GM19452 (cell line): ENCODE data around the gene CENPO.

Experiments
- ATAC-seq: cut with Tn5 transposase; IDR thresholded peaks from one replicate; pipeline ENCODE4 v1.9.1; 2021; ENCODE audit not compliant: unreplicated experiment

The CENPO gene

DNA sequence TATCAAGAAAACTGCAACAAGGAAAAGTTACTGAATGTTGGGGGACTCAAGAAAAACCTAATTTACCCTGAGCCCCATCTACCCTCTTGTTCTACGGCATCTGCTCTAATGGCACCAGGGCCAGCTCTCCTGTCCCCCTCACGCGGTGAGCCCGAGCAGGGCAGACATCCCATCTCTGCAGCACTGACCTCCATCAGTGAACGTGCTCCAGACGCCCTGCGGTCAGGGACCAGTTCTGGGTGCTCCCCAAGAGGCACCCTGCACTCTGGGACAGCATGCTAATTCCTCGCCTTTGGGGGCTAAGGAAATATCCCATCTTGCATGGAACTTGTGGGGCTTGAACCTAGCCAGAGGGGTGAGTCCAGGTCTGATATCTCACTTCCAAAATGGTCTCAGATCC lies 43.0 kb downstream of the CENPO start:
- no peak for ATAC-seq

DNA sequence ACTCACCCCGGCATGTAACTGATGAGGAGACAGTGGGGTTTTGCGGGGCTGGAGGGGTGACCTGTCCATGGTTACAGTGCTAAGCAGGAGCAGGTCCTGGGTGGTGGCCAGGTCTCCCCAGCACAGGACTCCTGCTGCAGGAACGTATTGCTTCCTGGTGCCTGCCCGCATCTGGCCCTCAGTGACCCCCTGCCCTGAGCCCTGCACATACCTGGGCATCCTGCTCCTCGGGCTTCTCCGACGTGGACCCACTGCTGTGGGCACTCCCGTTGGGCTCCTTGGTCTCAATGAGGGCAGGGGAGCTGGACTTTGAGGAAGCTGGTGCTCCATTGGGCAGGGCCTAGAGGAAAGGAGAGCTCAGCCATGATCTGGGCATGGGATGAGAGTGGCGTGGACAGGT lies 43.5 kb downstream of the CENPO start:
- no peak for ATAC-seq

DNA sequence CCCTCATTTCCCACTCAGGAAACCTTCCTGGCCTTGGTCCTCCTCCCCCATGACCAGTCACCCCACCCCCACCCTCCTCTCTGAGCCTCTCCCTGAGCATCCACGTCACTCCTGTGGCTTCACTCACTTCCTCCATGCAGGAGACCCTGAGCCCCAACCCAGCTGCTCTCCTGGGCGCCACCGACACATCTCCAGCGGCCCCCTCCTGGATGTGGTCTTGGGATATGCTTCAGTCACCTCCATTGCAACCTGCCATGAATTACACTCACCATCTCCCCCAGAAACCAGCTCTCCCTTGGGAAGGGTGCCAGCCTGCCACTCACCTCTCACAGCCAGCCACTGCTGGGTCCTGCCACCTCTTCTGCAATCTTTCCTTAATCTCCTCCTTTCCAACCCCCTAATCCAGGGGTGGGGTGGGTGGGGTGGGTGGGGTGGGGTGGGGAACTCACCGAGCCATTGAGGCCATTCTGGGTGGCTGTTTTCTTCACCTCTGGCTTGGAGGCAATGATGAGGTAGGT lies 44.8 kb downstream of the CENPO start:
- ATAC-seq = no peak

DNA sequence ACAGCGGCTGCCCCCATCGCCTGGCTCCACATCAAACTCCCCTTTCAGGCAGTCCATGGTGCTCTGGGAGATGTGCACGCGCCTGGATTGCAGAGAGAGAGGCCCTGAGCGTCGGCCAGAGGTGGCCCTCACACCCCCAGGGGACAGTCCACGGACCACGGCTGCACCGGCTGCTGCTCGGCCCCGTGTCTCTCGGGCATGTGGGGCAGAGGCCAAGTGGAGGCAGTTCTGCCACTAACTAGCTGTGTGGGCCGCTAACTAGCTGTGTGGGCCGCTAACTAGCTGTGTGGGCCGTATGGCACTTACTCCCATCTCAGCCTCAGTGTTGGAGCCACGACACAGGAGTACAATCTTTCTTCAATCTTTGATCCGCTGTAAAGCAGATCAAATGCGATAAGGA lies 45.3 kb downstream of the CENPO start:
- no peak for ATAC-seq

DNA sequence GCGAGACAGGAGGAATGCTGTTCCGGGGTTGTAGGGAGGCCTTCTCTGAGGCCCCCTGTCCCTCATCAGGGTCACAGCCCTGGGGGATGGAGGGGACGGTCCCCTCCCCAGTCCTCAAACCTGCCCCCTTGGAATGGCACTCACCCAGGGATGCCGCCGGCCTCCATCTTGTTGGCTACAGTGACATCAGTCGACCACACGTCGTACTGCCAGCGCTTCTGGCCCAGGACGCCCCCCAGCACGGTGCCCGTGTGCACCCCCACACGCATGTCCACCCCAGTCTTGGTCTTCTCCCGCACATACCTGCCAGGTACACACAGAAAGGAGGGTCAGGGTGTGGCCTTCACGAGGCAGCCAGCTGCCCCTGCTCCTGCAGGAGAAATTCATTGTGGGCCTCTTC lies 46.5 kb downstream of the CENPO start:
- no peak for ATAC-seq

DNA sequence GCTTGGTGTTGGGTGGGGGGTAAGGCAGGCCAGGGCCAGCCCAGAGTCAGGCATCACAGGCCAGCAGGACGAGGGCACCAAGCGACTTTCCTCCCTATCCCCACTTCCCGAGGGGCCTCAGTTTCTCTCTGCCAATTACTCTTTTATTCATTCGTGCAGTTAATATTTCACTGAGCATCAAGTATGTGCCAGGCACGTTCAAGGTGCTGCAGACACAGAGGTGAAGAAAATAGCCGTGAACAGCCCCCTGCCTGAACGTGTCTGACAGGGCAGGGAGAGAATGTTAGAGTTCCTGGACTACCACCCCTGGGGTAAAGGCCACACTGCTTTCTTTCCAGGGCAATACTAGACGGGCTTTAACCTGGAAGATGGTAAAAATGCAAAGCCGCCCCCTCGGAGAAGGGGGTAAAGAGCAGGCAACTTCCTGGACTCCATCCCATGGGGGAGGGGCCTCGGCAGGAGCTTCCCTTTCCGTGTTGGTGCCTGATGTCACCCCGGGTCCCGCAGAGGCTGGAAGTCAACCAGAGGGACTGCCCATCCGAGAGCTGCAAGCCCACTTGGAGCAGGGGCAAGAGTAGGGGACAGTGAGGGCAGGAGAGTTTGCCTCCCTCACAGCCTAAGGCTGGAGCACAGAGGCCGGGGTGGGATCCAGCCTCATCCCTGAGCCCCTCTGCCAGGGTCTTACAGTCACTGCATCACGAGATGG lies 47.1 kb downstream of the CENPO start:
- ATAC-seq = no peak

DNA sequence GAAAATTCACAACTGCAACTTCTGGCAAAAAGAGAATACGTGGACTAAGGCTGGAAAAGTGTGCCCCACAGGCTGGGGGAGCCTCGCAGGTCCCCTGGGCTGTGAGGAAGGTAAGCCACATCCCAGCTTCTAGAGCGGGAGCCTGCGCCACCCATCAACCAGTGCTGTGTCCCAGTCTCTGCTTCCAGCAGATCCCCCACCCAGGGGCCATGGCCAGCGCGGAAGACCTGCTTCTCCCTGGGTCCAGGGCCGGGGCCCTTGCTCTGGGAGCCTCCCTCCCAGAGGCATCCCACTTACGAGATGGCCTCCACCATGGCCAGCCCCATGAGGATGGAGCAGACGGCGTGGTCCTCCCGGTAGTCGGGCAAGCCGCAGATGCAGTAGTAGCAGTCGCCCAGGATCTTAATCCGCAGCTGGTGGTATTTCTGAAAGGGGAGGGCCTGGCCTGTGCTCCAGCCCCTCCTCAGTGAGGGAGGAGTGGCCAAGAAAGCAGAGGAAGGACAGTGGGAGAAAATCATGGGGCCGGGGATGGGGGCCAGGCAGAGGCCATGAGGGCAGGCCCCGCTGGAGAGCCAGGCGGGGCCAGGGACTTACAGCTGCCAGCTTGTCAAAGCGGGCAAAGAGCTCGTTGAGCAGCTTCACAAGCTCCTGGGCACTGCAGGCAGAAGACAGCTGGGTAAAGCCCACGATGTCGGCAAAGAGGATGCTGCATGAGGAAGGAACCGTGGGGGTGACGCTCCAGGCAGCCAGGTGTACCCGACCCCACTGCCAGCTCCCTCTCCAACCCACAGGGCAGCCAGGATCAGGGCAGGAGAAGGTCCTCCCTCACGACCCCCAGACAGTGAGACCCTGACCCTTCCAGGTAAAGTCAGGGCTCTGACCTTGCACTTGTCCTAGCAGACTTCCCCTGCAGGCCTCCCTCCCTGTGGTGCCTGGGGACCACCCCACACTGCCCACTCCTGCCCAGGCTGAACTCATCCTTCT lies 48.0 kb downstream of the CENPO start:
- ATAC-seq = no peak

DNA sequence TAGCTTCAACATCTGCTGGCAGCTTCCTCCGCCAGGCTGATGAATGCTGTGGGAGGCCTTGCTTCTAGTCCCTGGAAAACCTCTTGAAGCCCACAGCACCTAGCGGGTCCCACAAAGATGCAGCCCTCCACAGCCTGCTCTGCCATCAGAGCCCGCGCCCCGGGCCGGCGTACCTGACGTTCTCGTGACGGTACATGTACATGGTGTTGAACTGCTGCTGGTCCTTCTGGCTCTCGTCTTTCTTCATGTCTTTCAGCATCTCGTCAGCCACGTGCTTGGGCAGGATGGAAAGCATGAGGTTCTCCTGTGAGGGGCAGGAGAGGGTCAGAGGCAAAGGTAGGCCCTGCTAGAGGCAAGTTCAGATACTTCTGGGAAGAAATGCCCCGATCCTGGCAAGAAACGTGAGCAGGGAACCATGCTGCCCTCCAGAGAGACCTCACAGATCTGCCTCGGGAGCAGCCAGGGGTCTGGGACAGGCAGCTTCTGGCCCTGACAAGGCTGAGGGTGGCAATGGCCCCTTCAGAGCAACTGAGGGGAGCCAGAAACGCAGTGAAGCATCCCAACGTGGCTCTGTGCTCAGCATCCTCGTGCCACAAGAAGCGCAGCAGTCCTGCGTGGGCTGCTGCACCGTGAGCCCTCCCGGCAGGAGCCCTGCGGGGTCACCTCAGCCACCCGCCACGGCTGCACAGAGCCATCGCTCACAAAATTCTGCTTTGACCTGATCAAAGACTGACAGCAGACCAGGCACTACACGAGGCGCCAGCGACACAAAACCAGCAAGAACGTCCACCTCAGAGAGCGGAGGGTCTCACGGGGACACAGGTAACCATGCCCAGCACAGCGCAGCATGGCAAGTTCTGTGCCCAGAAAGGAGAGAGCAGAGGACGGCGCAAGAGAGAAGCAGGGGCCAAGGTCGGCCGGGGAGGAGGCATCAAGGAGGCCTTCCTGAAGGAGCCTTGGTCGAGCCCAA lies 49.1 kb downstream of the CENPO start:
- no peak for ATAC-seq

DNA sequence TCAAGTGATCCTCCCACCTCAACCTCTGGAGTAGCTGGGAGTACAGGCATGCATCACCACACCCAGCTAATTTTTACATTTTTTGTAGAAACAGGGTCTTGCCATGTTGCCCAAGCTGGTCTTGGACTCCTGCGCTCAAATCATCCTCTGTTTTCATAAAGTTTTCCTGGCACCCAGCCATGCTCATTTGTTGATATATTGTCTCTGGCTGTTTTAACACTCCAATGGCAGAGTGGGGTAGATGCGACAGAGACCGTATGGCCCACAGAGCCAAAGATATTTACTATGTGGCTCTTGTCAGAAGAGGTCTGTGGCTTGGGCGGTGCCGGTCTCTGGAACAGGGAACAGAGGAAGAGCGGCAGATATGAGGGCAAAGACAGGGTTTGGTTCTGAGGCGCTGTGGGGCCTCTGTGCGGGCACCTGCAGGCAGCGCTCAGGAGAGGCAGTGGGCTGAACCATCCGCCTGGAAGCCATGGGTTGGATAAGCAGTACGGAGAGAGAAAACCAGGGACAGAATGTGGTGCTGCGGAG lies 50.2 kb downstream of the CENPO start:
- no peak for ATAC-seq

DNA sequence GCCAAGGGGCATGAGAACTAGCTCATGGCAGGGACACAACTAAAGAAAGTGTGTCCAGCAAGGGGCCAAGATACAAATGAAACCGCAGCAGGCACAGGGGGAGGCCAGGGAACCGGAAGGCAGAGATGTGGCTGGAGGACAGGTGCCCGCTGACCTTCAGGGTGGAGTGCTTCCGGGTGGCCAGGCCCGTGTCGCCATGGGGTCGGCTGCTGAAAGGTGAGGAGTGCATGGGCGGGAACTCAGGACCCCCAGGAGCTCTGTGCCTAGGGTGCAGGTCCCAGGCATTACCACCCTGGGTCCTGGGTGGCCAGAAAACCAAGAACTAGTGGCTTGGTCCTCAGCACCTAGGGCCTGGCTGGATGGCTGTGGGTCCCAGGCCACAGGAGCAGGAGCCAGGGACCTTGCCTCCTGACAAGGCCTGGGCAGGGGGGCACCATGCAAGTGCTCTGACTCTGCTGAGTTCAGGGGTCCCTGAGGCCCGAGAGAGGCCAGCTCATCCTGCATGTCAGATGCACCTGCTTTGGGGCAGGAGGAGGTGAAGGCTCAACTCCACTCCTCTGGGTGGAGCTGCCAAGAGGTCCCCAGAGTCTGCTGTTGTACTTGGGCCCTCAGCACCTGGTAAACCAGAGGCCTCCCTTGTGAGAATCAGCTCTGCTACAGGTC lies 50.9 kb downstream of the CENPO start:
- no peak for ATAC-seq

DNA sequence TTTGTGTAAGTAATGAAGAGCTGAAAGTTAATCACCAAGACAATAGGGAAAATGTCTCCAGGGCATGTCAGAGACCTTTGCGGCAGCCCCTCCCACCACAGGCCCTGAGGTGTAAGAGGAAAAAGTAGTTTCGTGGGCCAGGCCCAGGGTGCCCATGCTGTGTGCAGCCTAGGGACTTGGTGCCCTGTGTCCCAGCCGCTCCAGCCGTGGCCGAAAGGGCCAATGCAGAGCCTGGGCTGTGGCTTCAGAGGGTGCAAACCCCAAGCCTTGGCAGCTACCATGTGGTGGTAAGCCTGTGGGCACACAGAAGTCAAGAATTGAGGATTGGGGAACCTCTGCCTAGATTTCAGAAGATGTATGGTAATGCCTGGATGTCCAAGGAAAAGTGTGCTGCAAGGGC lies 52.5 kb downstream of the CENPO start:
- no peak for ATAC-seq

DNA sequence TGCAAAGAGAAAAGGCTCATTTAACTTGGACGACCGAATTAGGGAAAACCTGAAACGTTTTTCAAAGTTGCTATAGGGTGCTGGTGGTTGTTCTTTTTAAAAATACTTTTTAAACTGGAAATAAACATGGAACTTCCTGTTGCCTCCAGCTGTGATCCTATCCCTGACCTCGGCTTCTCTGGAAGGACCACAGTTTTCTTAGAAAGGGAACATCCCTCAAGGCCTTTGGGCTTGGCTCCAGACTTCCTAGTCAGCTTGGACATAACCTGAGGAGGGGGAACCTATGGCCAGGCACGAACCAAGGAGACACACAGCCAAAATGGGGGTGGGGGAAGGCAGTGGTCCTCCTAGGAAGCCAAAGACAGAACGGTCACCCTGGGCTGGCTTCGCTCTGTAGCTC lies 57.7 kb downstream of the CENPO start:
- ATAC-seq = no peak

DNA sequence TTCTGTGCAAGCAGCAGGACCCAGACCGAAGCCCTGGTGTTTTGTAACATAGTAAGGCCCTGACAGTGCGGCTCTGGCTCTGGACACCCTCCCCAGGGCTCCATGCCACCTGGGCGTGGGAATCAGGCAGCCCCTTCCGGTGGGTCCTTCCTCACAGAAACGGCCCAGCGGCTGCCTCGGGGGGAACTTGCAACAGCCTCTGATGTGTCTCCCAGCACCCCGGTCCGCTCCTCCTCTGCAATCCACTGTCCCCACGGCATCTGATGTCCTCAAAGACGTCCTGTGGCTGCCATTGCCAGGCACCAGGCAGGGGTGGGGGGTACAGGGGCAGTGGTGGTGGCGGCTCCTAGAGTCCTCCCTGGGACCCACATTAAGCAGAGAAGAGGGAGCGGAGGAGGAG lies 58.8 kb downstream of the CENPO start:
- no peak for ATAC-seq

DNA sequence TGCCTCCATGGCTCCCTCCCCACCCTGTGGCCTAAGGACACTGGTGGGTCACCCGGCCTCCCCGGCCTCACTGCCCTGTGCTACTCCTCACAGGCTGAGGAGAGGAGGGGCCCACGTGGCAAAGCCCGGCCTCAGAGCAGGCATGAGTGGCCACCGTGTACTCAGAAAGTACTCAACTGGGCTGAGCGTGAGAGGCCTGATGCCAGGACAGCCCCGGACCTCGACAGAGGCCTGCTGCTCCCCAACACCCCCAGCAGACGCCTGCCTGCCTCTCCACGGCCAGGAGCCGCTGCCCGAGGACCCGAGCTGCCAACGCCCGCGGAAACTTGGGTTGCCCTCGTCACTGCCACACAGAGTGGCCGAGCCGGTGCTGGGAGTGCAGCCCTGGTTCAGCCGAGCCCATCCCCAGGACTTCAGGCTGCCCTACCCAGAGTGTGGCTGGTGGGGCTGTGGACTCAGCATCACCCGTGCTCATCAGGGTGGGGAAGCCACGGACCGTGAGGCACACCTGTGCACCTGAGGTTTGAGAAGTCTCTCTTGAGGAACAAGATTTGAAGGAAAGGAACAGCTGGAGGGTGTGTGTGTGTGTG lies 59.3 kb downstream of the CENPO start:
- no peak for ATAC-seq

DNA sequence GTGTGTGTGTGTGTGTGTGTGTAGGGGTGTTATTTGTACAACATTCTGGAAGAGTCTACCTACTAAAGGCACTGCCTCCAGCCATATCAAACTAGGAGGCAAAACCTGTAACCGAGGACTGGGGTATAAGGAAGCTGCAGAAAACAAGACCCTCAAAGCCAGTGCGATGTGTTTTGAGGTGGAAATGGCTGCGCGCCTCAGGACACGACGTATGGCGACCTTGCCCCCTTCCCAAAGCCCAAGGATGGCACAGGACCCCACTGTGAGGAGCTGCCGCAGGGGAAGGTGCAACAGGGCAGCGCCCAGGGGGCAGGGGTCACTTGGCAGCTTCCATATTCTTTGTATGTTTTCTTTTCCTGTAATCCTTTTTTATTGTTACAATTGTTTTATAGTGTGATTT lies 59.8 kb downstream of the CENPO start:
- no peak for ATAC-seq

DNA sequence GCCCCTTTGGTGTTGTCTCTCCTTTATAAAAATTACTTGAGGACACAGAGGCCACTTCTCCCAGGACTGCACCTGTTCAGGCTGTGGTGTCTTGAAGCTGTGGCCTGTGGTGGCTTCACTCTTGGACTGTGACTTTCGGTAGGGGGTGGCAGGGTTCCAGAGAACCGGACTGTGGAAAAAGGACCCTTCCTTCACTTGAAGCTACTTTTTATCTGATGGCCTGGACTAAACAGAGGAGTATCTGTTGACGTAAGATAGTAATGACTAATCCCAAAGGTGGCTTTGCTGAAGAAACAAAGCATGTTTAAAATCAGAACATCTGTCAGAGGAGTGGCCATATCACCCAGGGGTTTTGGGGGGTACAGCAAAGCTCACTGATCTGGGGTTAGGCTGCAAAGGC lies 60.8 kb downstream of the CENPO start:
- ATAC-seq = no peak

DNA sequence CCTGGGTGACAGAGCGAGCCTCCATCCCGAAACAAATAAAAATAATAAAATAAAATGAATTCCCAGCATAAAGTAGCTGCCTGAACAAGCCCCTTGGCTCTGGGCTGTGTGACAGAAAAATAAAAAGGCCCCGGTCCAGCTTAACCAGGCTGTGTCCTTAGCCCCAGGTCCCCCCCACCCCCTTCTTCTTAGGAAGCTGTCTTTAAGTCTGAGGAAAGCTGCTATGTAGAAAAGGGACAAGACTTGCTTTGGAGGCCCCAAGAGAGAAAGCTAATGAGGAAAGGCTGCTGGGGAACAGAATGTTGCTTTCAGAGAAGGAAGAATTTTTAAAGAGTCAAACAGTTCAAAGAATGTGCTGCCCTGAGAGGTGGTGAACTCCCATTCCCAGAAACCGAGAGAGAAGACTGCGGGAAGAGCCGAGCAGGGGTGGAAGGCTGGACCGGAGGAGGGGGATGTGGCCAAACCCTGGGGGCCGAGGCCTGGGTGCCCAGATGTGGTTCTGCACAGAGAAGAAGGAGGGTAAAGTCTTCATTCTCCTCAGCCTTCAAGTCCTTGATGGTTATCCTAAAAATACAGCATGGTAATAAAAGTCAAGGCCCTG lies 61.9 kb downstream of the CENPO start:
- ATAC-seq = no peak

DNA sequence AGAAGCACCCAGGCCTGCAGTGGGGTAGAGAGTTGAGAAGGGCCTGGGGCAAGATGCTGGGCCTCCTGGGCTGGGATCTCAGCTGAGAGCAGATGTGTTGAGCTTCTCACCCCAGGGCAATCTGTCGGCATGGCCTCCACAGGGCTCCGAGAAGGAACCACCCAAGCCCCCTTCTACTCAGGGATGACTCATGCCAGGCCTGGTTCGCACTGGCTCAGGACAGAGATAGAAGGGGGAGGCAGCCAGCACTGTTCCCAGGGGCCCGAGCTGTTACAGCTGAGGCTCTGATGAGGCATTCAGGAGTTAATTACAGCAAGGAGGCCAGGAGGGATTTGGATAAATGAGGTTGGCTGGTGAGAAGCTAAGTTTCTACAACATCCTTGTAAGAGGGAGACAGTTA lies 62.5 kb downstream of the CENPO start:
- no peak for ATAC-seq

DNA sequence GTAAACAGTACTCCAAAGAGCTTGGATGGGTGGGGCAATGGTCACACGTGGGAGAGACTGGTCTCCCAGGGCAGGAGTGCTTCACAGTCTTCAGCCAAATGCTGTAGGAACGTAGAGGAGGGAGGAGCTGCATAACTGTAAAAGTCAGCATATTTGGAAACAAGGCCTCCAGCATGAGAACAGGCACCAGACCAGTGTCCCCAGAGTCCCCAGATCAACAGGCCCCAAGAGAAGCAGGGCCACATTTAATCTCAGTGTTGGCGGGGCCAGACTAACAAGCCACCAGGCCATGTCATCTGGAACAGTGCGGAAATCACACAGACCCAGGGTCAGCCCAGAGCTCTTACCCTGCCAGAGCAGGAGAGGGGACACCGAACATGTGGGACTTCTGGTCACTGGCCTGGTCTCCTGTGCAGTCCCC lies 63.6 kb downstream of the CENPO start:
- ATAC-seq = no peak
